ENCODE data around the gene DNLZ.
A peak's percentile ranks its signal among the peaks of the same experiment; 100 is the strongest.

DNLZ gene

DNA sequence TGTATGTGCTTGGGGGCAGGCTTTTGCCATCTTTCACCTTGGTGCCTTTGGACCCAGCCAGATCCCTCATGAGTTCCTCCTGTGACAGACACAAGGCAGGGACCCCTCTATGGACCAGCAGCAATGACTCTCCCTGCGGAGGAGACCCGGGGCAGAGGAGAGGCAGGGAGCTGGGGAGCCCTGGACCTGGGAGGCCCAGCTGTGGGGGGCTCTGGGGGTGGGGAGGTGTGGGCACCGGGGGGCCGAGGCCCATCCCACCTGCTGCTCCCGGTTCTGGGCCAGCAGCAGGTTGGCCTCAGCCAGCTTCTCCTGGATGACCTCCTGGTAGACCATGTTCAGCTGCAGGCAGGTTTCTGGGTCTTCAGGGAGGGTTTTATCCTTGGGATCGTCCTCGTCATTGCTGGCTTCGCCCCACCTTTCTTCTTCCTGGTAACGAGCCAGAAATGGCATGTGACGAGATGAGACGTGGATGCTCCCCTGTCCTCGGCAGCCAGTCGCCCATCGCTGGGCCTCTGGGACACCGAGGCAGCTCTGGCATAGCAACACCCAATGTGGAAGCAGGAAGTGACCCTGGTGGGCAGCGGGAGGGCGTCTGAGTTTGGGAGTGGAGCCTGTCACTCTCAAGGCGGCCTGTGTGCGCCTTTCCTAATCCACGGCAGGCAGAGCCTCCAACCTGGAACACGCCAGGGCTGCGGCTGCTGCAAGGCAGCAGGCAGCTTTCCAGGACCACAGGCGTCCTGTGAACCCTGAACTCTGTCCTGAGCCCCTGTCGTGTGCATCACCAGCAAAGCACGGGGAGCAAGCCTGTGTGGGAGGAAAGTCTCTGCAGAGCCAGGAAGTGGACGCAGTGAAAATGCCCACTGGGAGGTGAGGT is 32.0 kb upstream of the DNLZ start:
- no peak for DNase-seq

DNA sequence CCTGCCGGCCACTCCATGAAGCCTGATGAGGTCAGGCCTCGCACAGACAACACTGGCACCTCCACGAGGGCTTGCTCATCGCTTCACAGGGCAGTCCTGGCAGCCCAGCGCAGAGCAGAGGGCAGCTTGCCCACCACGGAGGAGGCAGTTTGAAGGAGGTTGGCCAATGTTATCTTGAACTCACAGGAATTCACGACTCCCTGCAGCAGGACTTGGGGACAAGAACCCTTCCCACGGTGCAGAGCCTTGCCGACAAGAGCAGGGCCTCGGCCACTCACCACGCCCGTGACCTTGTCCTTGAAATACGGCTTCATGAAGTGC is 31.4 kb upstream of the DNLZ start:
- DNase-seq, result no peak

DNA sequence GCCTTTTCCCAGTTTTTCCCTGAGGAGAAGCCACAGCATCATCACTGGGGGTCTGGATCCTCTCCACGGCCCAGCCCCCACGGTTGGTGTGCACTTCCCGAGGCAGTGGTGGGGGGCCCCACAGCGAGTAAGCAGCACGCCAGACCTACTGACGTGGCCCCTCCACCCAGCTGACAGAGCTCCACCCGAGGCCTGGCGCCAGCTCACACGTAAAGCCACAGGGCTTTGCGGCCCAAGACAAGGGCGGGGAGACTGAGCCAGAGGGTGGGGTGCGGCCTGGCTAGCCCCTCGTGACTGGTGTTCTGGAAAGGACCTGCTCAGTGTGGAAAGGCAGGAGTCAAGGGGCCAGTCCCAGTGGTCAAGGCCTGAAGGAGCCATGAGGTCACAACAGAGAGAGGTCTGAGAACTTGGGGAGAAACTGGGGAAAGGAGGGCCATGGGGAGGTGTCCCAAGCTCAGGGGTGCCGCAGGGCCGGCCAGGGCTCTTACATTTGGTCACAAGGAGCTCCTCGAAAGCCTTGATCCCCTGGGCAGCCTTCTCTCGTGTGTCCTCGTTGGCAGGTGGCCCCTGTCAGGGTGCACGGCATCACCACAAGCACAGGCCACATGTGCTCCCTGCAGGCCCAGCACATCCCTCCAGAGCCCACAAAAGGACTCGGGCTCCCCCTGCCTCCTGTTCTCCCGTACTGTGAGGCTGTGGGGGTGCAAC is 30.9 kb upstream of the DNLZ start:
- no peak for DNase-seq

DNA sequence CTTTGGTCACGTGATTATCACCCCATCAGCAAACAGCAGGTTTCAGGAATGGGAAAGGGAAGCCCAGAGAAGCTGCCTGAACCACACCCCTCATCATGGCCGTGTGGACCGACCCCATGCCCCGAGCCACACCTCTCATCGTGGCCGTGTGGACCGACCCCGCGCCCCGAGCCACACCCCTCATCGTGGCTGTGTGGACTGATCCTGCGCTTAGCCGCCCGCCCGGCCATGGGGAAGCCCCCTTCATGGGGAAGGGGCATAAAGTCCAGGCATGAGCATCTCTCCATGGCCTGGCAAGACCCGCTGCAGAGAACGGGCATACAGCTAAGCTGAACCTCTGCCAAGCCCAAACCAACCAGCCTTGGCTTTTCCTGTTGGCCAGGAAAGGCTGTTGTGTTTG is 30.0 kb upstream of the DNLZ start:
- no peak for DNase-seq

DNA sequence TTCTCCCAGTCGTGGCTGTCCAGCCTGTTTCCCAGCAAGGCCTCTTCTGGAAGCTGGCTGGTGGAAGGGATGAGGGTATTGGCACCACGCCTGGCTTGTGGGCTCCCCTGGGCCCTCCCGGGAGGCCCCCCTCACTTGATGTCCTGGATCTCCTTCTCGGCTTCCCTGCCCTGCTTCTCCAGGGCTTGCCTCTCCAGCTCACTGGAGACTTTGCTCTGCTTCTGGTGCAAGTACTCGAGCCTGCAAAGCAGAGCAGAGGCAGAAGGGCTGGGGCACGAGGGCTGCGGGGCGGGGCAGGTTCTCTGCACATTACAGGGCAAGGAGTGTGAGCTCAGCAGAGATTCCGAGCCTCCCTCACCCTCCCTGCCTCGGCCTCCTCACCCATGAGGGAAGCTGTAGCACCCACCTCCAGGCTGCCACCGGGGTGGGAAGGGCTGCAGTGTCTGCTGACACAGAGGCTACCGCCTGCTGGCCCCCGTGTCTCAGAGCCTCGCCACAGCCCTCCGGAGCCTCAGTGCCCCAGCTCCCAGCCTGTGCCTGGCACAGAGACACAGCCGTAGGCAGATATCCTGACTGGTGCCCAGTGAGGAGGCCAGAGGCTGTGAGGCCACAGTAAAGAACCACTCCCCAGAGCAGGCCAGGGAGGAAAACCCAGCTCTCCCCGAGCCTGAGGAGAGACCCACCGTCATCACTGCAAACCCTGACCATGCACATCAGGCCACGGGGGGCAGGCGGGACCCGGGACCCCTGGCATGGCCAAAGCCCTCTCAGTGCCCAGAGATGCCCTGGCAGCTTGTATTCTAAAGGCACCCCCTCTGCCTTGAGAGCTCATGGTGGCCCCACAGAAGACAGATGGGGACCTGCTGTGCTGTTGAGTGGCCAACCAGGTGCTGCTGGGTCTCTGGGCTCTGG is 29.2 kb upstream of the DNLZ start:
- DNase-seq, result no peak

DNA sequence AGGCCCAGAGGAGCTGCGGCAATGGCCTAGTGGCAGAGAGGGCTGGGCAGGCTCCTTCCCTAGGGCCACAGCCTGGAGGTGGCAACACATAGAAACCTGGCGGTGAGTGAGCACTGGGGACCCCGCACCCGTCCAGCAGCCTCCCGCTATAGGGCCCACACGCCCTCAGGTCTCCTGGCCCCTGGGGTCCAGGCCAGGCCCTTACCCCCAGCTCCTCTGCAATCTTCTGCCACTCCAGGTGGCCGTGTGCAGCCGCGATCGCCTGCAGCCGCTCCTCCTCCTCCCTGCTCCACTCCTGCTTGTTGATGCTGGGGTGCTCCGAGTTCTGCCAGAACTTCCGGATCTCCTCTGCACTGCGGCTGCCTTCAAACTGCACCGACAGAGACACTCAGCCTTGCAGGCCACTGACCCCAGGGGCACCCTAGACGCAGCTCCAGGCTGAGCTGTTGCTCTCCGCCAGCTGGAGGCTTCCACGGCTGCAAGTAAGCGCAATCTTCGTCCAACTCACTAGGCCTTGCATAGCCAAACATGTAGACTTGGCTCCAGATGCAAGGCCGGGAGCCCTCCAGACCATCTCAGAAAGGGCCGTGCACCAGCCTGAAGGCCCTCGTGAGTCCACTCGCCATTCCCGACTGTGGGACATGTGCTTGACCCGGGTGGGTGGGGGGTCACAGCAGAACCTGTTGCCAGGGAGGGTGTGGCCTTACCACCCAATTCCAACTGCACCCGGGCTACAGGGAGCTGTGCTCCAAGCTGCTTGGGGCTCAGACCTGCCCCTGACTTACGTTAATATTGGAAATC is 28.4 kb upstream of the DNLZ start:
- no peak for DNase-seq

DNA sequence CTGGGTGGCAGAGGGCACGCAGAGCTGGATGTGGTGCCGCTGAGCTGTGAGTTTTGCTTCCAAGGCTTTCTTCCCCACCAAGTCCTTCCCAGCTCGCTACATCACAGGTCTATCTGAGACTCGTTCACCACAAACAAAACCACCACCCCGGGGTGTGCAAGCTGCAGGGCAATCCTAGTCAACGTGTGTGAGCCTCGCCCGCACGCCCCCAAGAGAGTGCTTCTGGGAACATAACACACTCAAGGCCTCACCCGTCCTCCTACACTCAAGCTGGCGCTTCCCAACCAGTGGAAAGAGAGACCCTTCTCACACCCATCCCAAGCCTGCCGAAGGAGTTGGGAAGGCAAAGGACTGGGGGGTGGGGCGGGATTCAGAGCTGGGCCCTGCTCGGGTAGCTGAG is 25.9 kb upstream of the DNLZ start:
- DNase-seq, result no peak

DNA sequence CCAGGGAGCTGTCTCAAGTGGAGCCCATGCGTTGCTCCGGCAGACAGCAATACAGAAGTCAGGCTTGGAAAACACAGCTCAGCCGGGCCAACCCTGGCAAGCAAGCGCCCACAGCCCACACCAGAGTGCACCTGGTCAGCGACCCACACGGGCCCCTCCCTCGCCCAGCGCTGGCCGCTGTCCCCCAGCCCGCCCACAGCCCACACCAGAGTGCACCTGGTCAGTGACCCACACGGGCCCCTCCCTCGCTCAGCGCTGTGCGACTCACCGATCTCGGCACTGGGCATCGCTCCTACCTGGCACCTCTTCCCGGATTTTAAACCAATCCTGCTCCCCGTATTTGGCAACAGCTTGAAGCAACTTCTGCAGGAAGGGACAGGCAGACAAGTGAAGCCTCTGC is 23.7 kb upstream of the DNLZ start:
- DNase-seq, result no peak

DNA sequence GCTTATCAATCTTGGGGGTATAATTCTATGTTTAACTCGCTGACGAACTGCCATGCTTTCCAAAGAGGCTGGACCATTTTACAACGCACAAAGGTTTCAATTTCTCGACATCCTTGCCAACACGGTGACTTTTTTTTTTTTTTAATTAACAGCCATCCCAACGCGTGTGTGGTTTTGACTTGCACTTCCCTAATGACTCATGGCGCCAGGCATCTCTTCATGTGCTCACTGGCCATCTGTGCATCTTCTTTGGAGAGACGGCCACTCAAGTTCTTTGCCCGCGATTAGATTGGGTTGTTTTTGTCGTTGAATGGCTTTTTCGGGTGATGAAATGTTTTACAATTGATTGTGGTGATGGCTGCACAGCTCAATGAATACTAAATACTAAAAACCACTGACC is 22.5 kb upstream of the DNLZ start:
- DNase-seq, result no peak

DNA sequence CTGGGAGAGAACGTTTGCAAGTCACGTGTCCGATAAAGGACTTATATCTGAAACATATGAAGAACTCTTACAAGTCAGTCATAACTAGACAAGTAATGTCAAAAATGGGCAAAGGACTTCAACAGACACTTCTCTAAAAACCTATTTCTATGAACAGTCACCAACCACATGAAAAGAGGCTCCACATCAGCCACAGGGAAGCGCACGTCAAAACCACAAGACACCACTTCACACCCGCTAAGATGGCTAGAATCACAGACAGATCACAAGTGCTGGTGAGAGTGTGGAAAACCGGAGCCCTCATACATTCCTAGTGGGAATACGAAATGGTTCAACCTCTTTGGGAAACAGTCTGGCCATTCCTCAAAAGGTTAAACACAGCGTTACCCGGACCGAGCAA is 21.5 kb upstream of the DNLZ start:
- DNase-seq, result peak; percentile 46

DNA sequence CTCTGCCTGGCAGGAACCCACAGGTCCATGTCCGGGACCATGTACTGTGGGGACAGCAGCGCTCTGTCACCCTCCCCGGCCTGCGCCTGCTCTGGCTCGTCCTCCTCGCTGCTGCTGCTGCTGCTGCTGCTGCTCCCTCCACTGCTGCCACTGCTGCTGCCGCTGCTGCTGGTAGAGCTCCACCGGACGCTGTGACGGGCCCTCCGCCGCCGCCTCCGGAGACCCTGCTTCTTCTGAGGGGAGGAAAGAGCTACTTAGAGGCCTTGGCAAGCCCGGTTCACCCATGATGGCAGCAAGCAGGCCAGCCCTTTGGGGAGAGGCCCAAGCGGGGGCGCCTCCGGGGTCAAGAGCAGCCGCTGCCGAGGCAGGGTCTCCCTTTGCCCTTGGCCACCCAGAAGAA is 19.9 kb upstream of the DNLZ start:
- DNase-seq, result no peak

DNA sequence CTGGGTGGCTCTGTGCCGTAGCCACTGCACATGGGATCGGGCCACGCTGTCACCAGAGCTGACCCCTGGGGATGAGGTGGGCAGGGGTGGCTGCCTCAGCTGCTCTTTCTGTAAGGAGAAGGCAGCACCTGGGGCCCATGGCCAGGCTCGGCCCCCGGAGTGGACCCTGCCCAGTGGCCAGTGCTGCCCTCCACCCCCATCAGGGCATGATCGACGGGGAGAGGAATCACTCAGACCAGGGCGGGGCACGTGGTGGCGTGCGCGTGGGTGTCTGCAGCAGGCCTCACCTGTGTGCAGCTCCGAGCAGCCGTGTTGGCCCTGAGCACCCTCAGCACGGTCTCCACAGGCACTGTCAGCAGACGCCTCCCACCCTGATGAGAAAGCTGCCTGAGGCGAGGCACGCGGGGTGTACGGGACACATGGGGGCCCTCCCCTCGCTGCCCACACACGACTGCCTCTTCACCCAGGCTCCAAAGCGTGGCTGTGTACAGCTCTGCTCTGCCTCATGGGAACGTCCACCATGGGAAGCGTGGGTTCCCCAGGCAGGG is 18.5 kb upstream of the DNLZ start:
- no peak for DNase-seq

DNA sequence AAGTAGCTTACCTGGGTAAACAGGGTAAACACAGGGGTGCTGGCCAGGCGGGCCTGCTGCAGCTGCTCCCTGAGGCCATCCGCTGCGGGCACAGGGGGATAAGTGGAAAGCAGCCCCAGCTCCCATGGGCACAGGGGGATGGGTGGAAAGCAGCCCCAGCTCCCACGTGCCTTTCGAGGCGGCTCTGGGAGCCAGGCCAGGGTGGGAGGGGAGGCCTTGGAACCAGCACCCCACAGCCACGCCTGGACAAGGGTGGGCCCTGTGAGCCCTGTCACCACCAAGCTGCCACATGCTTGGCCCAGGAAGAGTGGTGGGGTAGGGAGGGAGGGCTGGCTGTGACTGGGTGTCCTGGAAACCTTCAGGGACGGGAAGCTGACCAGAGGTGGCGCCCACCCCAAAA is 17.8 kb upstream of the DNLZ start:
- no peak for DNase-seq

DNA sequence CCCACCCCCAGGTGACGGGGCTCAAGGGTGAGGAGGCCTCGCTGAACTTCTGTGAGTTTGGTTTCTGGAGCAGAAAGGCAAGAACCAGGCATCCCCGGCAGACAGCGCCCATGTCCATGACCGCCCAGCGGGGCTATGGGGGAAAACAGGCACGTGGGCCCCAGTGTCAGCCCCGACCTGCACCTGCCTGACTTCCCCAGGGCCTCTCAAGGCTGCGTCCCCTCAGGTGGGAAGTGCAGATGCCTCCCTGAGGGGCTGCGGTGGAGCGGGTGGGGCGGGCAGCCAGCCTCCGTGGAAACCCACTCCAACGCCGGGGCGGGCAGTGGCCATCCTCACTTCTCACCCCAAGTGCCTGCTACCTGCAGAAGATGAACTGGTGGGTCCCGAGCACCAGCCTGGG is 16.8 kb upstream of the DNLZ start:
- no peak for DNase-seq

DNA sequence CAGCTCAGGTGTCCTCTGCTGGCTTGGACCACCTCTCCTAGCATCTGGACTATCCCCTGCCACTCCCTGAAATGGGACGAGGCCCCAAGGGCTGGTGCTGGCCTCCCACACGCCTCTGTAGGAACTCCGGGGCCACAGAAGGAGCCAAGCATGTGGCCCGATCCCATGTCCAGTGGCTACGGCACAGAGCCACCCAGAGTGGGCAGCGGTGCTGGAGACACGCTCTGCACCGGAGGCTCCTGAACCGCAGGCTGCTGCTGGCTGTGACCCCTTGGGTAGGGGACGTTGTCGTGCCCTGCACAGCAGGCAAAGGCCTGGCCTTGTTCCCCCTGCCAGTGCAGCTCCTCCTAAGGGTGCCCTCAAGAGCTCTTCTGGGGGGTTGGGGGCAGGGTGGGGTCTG is 16.3 kb upstream of the DNLZ start:
- no peak for DNase-seq

DNA sequence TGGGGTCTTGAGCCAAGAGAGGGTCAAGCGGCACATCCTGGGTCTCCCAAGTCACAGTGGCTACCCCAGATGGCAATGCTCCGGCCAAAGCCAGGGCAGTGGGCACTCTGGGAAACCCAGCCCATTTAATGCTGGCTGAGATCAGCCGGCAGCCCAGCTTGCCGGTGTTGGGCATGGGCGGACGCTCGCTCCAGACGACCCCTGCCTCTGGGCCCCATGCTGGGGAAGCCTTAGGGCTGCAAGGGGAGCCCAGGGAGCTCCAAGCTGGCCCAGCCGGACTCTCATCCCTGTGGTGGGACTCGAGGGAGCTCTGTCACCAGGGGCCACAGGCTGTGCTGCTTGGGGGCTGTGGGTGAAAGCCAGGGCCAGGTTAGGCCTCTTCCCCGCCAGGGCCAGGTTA is 15.9 kb upstream of the DNLZ start:
- DNase-seq, result no peak

DNA sequence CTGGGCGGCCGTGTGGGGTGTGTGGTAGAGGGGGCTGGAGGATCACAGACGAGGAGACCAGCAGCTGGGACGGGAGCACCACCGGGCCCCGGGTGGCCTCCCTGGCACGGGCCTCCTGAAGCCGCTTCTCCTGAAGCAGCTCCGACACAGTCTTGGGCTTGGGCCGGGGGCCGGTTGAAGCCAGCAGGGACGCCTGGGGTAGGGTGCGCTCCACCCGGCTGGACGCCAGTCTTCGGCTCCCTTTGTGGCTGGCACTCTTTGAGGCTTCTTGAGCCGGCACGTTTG is 15.4 kb upstream of the DNLZ start:
- no peak for DNase-seq

DNA sequence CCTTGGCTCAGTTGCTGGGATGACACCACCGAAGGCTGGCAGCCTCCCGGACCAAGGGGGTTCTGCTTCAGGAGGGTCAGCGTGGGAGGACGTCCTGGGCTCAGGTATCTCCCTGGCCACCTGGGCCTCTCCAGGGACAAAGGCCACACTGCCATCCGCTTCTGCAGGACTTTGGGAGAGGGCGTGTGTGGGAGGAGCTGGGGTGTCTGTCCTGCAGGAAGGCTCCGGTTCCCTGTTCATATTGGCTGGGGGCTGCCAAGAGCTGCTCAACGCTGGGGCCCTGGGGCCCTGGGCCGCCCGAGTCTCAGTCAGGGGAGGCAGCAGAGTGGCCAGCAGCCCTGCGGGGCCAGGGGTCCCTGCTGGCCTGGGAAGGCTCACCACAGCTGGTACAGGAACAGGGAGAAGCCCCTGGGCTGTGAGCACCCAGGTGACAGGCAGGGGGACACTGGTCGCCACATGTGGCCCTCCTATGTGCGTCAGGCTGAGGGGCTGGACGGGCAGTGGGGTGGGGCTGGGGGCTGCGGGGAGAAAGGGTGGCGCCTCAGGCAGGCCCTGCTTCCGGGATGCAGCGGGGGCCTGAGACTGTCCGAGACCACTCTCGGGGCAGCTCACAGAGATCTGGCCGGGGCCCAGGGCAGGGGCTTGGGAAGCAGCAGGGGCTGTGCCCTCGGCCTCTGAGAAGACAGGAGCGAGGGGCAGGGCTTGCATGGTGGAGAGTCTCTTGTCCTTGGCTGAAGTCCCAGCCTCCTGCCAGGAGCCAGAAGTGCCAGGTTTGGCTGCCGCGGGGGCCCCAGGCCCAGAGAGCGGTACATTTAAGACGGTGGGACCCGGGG is 14.8 kb upstream of the DNLZ start:
- no peak for DNase-seq

DNA sequence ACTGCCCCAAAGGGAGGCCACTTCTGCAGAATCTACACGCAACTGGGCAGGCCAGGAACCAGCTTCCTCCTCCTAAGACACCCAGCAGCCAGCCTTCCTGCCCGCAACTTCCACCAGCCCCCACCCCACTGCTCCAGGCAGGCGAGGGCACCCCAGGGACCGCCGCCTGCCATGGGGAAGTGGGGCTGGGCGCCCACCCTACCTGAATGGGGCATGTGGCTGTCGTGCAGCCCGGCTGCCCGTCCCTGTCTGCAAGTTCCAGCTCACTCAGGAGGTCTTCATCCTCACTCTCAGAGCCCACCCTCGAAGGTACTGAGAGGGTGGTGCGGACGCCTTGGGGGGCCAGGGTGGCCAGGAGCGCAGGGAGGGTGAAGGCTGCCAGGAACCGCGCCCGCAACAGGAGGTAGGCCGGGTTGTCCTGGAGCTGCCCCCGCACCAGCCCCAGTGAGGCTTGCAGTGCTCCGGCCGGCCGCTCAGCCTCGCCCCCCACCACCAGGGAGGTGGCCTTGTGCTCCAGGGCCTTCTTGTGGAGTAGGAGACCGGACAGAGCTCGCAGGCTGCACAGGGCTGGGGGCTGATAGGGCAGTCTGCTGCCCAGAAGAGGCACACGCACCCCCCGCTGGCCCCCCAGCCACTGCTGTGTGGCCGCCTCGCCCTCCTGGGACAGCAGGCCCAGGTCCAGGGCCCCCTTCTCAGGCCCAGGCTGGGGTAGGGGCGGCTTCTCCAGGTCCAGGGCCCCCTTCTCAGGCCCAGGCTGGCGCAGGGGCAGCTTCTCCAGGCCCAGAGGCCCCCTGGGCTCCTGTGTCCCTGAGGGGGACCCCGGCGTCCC is 14.0 kb upstream of the DNLZ start:
- no peak for DNase-seq

DNA sequence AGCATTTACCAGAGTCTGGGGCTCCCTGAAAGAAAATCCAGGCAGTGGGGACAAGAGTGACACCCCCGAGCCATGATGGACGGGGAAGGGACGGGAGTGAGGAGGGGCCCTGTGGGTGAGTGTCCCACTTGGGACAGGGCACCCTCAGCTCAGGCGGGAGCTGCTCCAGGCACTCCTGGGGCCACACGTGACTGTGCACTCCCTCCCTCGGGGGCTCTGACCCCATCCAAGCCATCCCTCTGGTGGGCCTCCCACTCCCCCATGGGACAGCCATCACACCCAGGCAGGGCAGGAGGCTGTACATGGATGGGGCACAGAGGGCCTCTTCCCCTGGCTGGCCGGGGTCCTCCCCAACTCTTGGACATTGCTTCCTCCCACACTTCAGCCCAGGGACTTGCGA is 12.9 kb upstream of the DNLZ start:
- no peak for DNase-seq

DNA sequence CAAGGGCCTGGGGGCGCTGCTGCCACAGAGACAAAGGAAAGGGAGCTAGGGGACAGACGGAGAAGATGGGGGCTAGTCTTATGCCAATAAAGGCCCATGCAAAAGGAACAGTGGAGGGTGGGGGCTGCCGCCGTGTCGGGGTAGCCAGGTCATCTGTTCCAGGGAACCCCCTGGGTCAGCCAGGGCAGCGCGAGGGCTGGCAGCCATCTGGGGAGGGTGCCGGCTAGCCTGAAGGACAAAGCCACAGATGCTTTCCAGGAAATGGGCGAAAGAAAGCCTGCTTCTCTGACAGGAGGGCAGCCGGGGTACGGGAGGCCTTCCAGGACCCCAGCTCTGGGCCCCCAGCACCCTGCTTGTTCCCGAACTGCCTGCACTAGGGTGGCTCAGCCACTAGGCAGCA is 11.6 kb upstream of the DNLZ start:
- DNase-seq, result no peak

All from CD4-positive, alpha-beta T cell treated with Interleukin-10 for 1 hour (primary cell).